B cell (primary cell): ENCODE results near the gene ZFP62. TPM values are rescaled to one million over a fixed set of nuclear protein-coding genes. Genes with fewer than 3 reads are reported as not detected.
A peak's percentile ranks its signal among the peaks of the same experiment; 100 is the strongest.

ENCODE experiments used
- ATAC-seq: fragments of 200-7000 bp; cut with Tn5 transposase; one replicate; pipeline ENCODE4 v1.10.0; 2021; ENCODE audit warnings: low read depth, mild to moderate bottlenecking, moderate number of reproducible peaks, moderate library complexity
- CTCF ChIA-PET: fragments of 350-600 bp; sonication (Branson Sonifier 250); formaldehyde crosslinking; loops from one replicate; lab custom pipeline; 2021; ENCODE audit warnings: antibody characterized with exemption, inconsistent platforms; lab: Charles Lee
- POLR2A ChIA-PET: fragments of 350-600 bp; sonication (Branson Sonifier 250); formaldehyde crosslinking; loops from one replicate; lab custom pipeline; 2021; ENCODE audit warnings: antibody characterized with exemption; lab: Charles Lee
- DNase-seq: peaks from one replicate; pipeline ENCODE4 v3.0.0; 2013
- H2AFZ ChIP-seq: 2 replicates; pipeline ENCODE4 v1.6.1; 2012; ENCODE audit warnings: mild to moderate bottlenecking, low read depth, low read length; ENCODE audit not compliant: insufficient read depth, poor library complexity, severe bottlenecking
- H3K27ac ChIP-seq, 2 donors: 1 replicate in 1 of 2; 2 replicates in 1 of 2; pipeline ENCODE4 v1.5.1; 2012 to 2013; ENCODE audit warnings: low read length in 2 of 2, mild to moderate bottlenecking in 2 of 2, moderate library complexity in 1 of 2
- H3K27me3 ChIP-seq, 4 experiments: fragments of 200-600 bp in 1 of 4; sonication (generic) in 1 of 4; replicated peaks in 1 of 4; 1 replicate in 2 of 4; 2 replicates in 2 of 4; pipeline versions ENCODE4 v1.6.1 to v1.7.0; 2013 to 2016; ENCODE audit warnings: low read length in 3 of 4, mild to moderate bottlenecking in 2 of 4, mixed read lengths in 1 of 4, moderate library complexity in 1 of 4; ENCODE audit not compliant: insufficient read depth in 4 of 4, control insufficient read depth in 3 of 4; ENCODE audit errors: control extremely low read depth in 1 of 4
- H3K36me3 ChIP-seq, 2 experiments: replicated peaks in 1 of 2; 1 replicate in 1 of 2; 2 replicates in 1 of 2; pipeline versions ENCODE4 v1.6.1 to v1.7.1; 2013; ENCODE audit warnings: low read length in 1 of 2; ENCODE audit not compliant: insufficient read depth in 2 of 2, control insufficient read depth in 1 of 2; ENCODE audit errors: control extremely low read depth in 1 of 2, extremely low read depth in 1 of 2
- H3K4me1 ChIP-seq, 2 donors: fragments of 200-600 bp in 1 of 2; sonication (generic) in 1 of 2; 1 replicate in 1 of 2; 2 replicates in 1 of 2; pipeline versions ENCODE4 v1.5.1 to v1.6.1; 2013 to 2017; ENCODE audit warnings: low read length in 2 of 2; ENCODE audit not compliant: control insufficient read depth in 2 of 2, insufficient read depth in 2 of 2
- H3K4me2 ChIP-seq: replicated peaks from 2 replicates; pipeline ENCODE3; 2012; ENCODE audit warnings: mild to moderate bottlenecking, low read depth, low read length; ENCODE audit not compliant: poor library complexity, severe bottlenecking
- H3K4me3 ChIP-seq, 5 experiments: fragments of 200-600 bp in 1 of 5; sonication (generic) in 1 of 5; 1 replicate in 3 of 5; 2 replicates in 2 of 5; pipeline versions ENCODE4 v1.5.1 to v1.7.0; 2011 to 2016; ENCODE audit warnings: low read length in 4 of 5, mild to moderate bottlenecking in 4 of 5, low read depth in 2 of 5, control low read depth in 1 of 5, moderate library complexity in 1 of 5; ENCODE audit not compliant: insufficient read depth in 1 of 5; ENCODE audit errors: control extremely low read depth in 1 of 5, extremely low read depth in 1 of 5
- H3K79me2 ChIP-seq: fragments of 200-600 bp; sonication (generic); one replicate; pipeline ENCODE4 v1.6.0; 2016; ENCODE audit warnings: low read length; ENCODE audit not compliant: control insufficient read depth, insufficient read depth
- H3K9ac ChIP-seq: fragments of 200-600 bp; sonication (generic); 2 replicates; pipeline ENCODE4 v1.6.1; 2017; ENCODE audit warnings: mild to moderate bottlenecking, low read length, moderate library complexity
- H3K9me3 ChIP-seq, 3 donors: one replicate each; pipeline versions ENCODE4 v1.6.1 to v1.7.1; 2013; ENCODE audit warnings: low read length in 2 of 3; ENCODE audit not compliant: control insufficient read depth in 2 of 3, insufficient read depth in 1 of 3; ENCODE audit errors: control extremely low read depth in 1 of 3
- H4K20me1 ChIP-seq: 2 replicates; pipeline ENCODE4 v1.6.0; 2012; ENCODE audit warnings: mild to moderate bottlenecking, low read length; ENCODE audit not compliant: insufficient read depth, control insufficient read depth, poor library complexity, severe bottlenecking
- H3K27ac Mint-ChIP-seq: one replicate; pipeline ENCODE4 v1.8.0; 2021; ENCODE audit warnings: mixed read lengths
- H3K27me3 Mint-ChIP-seq: one replicate; pipeline ENCODE4 v1.8.0; 2021; ENCODE audit warnings: mixed read lengths
- H3K4me1 Mint-ChIP-seq: one replicate; pipeline ENCODE4 v1.8.0; 2021; ENCODE audit warnings: mixed read lengths
- H3K4me3 Mint-ChIP-seq: one replicate; pipeline ENCODE4 v1.8.0; 2021; ENCODE audit warnings: mixed read lengths
- H3K9me3 Mint-ChIP-seq: one replicate; pipeline ENCODE4 v1.8.0; 2022; ENCODE audit warnings: mixed read lengths; ENCODE audit not compliant: insufficient read depth
- EZH2 ChIP-seq: IDR thresholded peaks from 2 replicates; pipeline ENCODE4 v1.6.1; 2012; ENCODE audit warnings: borderline replicate concordance, low read depth, mild to moderate bottlenecking, moderate library complexity, low read length; ENCODE audit not compliant: insufficient read depth, poor library complexity, severe bottlenecking
- WGBS: methylation state at CpG from one replicate; pipeline ENCODE4 v1.1.5; 2013; ENCODE audit warnings: missing lambda C conversion rate; ENCODE audit not compliant: insufficient coverage; 5-methylcytosine and 5-hydroxymethylcytosine counted together
- intact Hi-C: fragments of 100-400 bp; cut with micrococcal nuclease; formaldehyde crosslinking; loops from one replicate; pipeline ENCODE4 v1.10.0; 2022
- polyA plus RNA-seq: library from polyadenylated mRNA; depleted of rRNA; stranded (reverse); fragments of >200 nt; gene quantifications from 2 replicates; pipeline ENCODE4 v1.2.3, GENCODE V29; 2012
- total RNA-seq, 2 donors: library from RNA; stranded (reverse); fragments of 120-200 nt in 1 of 2; gene quantifications; 1 replicate in 1 of 2; 2 replicates in 1 of 2; pipeline versions ENCODE4 v1.2.3 to v1.2.4, GENCODE V29; 2013 to 2022
- TF ChIP-seq, protein P1 (sequence below): fragments of 200-600 bp; IDR thresholded peaks from one replicate; pipeline ENCODE4 v1.8.0; 2022; ENCODE audit warnings: antibody characterized with exemption, mild to moderate bottlenecking

Gene ZFP62
- total and polyA plus RNA-seq, 2 donors (not counting 1 experiment from before 2014, with no cell fraction given): 19.1 to 61.8 TPM

DNA sequence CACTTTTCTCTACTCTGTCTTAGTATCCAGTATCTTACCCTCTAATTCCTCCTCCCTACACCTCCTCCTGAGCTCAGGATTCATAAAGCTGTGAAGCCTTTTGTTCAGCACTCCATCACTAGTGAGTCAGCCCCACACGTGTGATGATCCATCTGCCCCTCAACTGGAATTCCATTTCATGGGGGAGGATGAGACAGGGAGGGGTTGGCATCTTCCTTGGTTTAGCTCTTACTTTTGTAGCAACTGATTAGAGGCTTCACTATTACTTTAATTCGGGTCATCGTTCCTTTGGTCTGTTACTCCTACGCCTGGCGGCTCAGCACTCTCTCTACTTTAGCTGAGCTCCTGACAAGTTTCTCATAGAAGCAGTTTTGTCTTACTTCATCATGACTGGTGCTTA is 49.7 kb upstream of the ZFP62 start:
- no peaks in the 10 kb centered on the region for H3K9me3 ChIP-seq
- no peak for DNase-seq
- intact Hi-C loops: no loop called here
- no peak overlapping the region for H3K9ac ChIP-seq
- H3K4me1 ChIP-seq: no peaks in the 10 kb centered on the region
- H3K4me3 ChIP-seq: no peak overlapping the region
- no peaks in the 10 kb centered on the region for H3K36me3 ChIP-seq
- H3K79me2 ChIP-seq: no peaks in the 10 kb centered on the region
- Mint-ChIP-seq H3K9me3 (no peaks in the 10 kb centered on the region), H3K4me1 (no peaks in the 10 kb centered on the region), H3K27me3 (peaks cover 36% of the 10 kb centered on the region), H3K4me3 (no peak overlapping the region), H3K27ac (no peak overlapping the region)
- WGBS: 88% methylated on average over 4 of the region's 5 CpGs
- ChIA-PET POLR2A (interaction anchor here (0.7 kb wide), 1 partner anchor 1512 kb away, joined by 3 read pairs; no protein-coding TSS in a partner anchor), CTCF (no interaction called here)
- H3K4me2 ChIP-seq: no peak overlapping the region
- H3K27me3 ChIP-seq: peaks cover 0 to 7% (median 6%) of the 10 kb centered on the region in 4 experiments
- no peak for ATAC-seq
- TF ChIP-seq, protein P1, sequence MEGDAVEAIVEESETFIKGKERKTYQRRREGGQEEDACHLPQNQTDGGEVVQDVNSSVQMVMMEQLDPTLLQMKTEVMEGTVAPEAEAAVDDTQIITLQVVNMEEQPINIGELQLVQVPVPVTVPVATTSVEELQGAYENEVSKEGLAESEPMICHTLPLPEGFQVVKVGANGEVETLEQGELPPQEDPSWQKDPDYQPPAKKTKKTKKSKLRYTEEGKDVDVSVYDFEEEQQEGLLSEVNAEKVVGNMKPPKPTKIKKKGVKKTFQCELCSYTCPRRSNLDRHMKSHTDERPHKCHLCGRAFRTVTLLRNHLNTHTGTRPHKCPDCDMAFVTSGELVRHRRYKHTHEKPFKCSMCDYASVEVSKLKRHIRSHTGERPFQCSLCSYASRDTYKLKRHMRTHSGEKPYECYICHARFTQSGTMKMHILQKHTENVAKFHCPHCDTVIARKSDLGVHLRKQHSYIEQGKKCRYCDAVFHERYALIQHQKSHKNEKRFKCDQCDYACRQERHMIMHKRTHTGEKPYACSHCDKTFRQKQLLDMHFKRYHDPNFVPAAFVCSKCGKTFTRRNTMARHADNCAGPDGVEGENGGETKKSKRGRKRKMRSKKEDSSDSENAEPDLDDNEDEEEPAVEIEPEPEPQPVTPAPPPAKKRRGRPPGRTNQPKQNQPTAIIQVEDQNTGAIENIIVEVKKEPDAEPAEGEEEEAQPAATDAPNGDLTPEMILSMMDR: no peak
- TF ChIP-seq EZH2: no peak
- no peaks in the 10 kb centered on the region for H4K20me1 ChIP-seq
- no peak overlapping the region for H2AFZ ChIP-seq
- H3K27ac ChIP-seq: no peak overlapping the region

DNA sequence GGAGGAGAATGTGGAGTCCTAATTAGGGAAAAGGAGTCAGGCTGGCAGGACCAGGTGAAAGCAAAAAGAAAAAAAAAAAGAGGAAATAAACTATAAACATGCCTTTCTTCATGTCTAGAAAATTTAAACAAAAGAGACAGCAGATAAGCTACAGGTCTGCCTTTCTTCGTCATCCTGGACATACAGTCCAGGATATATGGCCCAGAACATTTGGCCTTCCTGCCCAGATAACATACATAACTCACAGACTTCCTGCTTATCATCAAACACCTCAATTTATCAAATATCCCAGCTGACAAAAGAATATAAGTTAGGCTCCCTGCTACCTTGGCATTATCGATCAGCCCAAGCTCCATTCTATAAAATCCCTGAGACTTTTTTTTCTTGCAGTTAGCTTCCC is 49.1 kb upstream of the ZFP62 start:
- no peak for TF ChIP-seq EZH2
- TF ChIP-seq, protein P1: no peak
- no peaks in the 10 kb centered on the region for H4K20me1 ChIP-seq
- DNase-seq (no peak), ATAC-seq (no peak)
- Mint-ChIP-seq H3K9me3 (no peaks in the 10 kb centered on the region), H3K27ac (no peak overlapping the region), H3K4me3 (no peak overlapping the region), H3K4me1 (no peaks in the 10 kb centered on the region), H3K27me3 (peaks cover 36% of the 10 kb centered on the region)
- no peaks in the 10 kb centered on the region for H3K4me1 ChIP-seq
- ChIA-PET CTCF (no interaction called here), POLR2A (interaction anchor here (0.7 kb wide), 1 partner anchor 1512 kb away, joined by 3 read pairs; no protein-coding TSS in a partner anchor)
- H3K4me2 ChIP-seq: no peak overlapping the region
- no peaks in the 10 kb centered on the region for H3K79me2 ChIP-seq
- H3K9me3 ChIP-seq: no peaks in the 10 kb centered on the region
- H3K4me3 ChIP-seq: peak overlapping the region in 1 of 5 experiments; percentile 3
- no peaks in the 10 kb centered on the region for H3K36me3 ChIP-seq
- WGBS: 50% methylated on average over 2 of the region's 2 CpGs
- H2AFZ ChIP-seq: no peak overlapping the region
- no peak overlapping the region for H3K9ac ChIP-seq
- H3K27ac ChIP-seq: no peak overlapping the region
- intact Hi-C loops: no loop called here
- peaks cover 0 to 7% (median 6%) of the 10 kb centered on the region in 4 experiments for H3K27me3 ChIP-seq
